Esophagus squamous epithelium (tissue), 4 donors: ENCODE measurements around the gene IBA57.

Source experiments
- POLR2A ChIP-seq, 4 donors: fragments of 450-650 bp; IDR thresholded peaks; one replicate each; pipeline ENCODE4 v1.6.1; 2017; ENCODE audit warnings: antibody characterized with exemption in 4 of 4, mild to moderate bottlenecking in 4 of 4, moderate library complexity in 3 of 4
- TF ChIP-seq, protein P1 (sequence below), 6 experiments: fragments of 450-650 bp in 4 of 6; fragments of 200-600 bp in 2 of 6; sonication (generic) in 2 of 6; IDR thresholded peaks; one replicate each; pipeline ENCODE4 v1.5.1; 2016 to 2019; ENCODE audit warnings: antibody characterized with exemption in 6 of 6, mild to moderate bottlenecking in 4 of 6, moderate library complexity in 4 of 6

DNA sequence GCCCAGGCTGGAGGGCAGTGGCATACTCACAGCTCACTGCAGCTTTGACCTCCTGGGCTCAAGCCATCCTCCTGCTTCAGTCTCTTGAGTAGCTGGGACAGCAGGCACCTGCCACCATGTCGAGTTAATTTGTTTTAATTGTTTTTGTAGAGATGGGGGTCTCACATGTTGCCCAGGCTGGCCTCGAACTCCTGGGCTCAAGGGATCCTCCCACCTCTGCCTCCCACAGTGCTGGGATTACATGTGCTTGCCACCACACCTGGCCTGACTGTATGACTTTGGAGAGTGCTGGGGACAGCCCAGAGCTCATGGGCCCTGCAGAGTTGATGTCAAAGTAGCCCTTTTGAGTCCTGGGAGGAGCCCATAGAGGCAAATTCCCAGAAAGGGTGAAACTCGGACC lies 44.1 kb downstream of the IBA57 start:
- TF ChIP-seq POLR2A (IDR thresholded peaks at IDR 0.05): no peak
- TF ChIP-seq, protein P1, sequence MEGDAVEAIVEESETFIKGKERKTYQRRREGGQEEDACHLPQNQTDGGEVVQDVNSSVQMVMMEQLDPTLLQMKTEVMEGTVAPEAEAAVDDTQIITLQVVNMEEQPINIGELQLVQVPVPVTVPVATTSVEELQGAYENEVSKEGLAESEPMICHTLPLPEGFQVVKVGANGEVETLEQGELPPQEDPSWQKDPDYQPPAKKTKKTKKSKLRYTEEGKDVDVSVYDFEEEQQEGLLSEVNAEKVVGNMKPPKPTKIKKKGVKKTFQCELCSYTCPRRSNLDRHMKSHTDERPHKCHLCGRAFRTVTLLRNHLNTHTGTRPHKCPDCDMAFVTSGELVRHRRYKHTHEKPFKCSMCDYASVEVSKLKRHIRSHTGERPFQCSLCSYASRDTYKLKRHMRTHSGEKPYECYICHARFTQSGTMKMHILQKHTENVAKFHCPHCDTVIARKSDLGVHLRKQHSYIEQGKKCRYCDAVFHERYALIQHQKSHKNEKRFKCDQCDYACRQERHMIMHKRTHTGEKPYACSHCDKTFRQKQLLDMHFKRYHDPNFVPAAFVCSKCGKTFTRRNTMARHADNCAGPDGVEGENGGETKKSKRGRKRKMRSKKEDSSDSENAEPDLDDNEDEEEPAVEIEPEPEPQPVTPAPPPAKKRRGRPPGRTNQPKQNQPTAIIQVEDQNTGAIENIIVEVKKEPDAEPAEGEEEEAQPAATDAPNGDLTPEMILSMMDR (IDR thresholded peaks at IDR 0.05): no peak
